ENCODE data around the gene AIFM2.
A peak's percentile ranks its signal among the peaks of the same experiment; 100 is the strongest.
"Not testable (repeated sequence)": the region's sequence is repeated elsewhere in the genome, so short reads cannot be mapped to it uniquely, and the experiment has no call there.

The AIFM2 gene

DNA sequence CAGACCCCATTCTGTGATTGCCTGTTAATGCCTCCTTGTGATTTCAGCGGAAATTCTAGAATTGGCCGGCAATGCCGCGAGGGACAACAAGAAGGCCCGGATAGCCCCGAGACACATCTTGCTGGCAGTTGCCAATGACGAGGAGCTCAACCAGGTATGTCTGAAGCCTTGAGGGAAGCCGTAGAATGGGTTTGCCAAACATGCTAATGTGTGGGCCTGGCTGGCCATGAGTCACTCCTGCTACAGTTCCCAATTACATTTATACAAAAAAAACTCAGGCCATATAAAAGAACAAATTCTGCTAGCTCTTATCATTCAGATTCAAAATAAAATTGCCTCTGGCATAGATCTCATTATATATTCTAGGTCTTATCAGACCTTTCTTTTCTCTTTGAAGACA, 42.6 kb downstream of the AIFM2 start:
- CTCF ChIA-PET, result interaction anchor here (0.7 to 1.0 kb wide), 2 partner anchors 13 to 26 kb away, joined by 3 read pairs; no protein-coding TSS in a partner anchor
- H3K9me3 ChIP-seq (ENCODE audit: control extremely low read depth in 1 of 5, control insufficient read depth in 4 of 5, insufficient read depth in 2 of 5, low read depth in 1 of 5, low read length in 4 of 5), result no peaks in the 10 kb centered on the region
- H3K27ac ChIP-seq (ENCODE audit: insufficient read depth in 1 of 2, low read depth in 1 of 2, low read length in 2 of 2, poor library complexity in 1 of 2, severe bottlenecking in 2 of 2), result no peak overlapping the region
- no peak overlapping the region for H3K4me3 ChIP-seq (ENCODE audit: control insufficient read depth in 1 of 7, extremely low read depth in 1 of 7, insufficient read depth in 4 of 7, low read depth in 2 of 7, low read length in 6 of 7)
- H3K36me3 ChIP-seq (ENCODE audit: control insufficient read depth in 4 of 4, insufficient read depth in 4 of 4, low read length in 3 of 4), result peaks cover 0 to 5% (median 0%) of the 10 kb centered on the region in 4 experiments
- POLR2A ChIA-PET, result no interaction called here
- H3K27me3 ChIP-seq (replicated peaks in 2 of 5; ENCODE audit: control insufficient read depth in 4 of 5, insufficient read depth in 5 of 5, low read length in 4 of 5), result no peaks in the 10 kb centered on the region
- 97% methylated on average over 8 of the region's 8 CpGs for WGBS (ENCODE audit: insufficient coverage)
- DNase-seq, result no peak
- peaks cover 0 to 8% (median 1%) of the 10 kb centered on the region in 4 experiments for H3K4me1 ChIP-seq (ENCODE audit: control extremely low read depth in 1 of 4, control insufficient read depth in 4 of 4, insufficient read depth in 4 of 4, low read length in 3 of 4)

DNA sequence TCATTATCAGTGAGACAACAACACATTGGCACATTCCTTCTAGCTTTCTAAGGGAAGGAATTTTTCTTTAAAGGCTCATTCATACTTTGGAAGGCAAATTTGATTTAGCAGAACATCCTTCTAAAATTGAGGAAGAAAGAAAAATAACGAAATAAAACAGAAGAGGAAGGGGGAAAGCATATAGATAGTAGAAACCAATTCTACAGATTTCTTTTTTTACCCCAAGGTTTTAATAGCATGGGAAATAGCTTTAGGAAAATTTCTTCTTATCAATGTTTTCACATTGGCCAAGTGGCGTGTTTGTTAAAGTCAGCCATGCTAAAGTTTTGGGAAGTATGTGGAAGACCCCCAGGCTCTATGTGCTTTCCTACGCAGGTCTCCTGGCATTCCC, 44.3 kb downstream of the AIFM2 start:
- POLR2A ChIA-PET, result no interaction called here
- H3K36me3 ChIP-seq (ENCODE audit: control insufficient read depth in 4 of 4, insufficient read depth in 4 of 4, low read length in 3 of 4), result peaks cover 0 to 1% (median 0%) of the 10 kb centered on the region in 4 experiments
- WGBS (ENCODE audit: insufficient coverage), result 100% methylated on average over 1 of the region's 3 CpGs

DNA sequence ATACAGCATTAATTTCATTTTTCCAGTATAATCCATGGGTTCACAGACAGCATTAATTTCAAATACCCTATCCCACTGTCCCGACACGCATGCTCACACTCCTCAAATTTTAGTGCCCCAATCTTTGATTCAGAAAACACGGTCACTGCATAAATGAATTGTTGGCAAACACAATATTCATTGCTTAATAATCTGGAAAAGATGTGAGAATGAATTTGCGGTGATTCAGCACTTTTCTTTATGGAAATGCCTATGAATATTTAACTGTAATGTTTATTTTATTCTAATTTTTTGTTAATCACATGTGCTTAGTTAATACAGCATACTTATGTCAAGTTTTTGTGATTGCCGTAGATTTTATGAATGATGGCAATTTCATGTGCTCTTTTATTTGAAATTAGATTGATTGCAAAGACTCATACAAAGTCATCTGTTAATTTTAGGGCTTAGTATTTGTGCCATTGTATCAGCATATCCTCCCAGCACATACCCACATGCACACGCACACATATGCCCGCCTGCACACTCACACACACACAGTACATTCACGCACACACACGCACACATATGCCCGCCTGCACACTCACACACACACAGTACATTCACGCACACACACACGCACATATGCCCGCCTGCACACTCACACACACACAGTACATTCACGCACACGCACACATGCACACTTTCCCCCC, 44.9 kb downstream of the AIFM2 start:
- Histone ChIP-seq H3K27me3 (replicated peaks in 2 of 5; ENCODE audit: control insufficient read depth in 4 of 5, insufficient read depth in 5 of 5, low read length in 4 of 5) (no peaks in the 10 kb centered on the region), H3K27ac (ENCODE audit: insufficient read depth in 1 of 2, low read depth in 1 of 2, low read length in 2 of 2, poor library complexity in 1 of 2, severe bottlenecking in 2 of 2) (no peak overlapping the region), H3K36me3 (ENCODE audit: control insufficient read depth in 4 of 4, insufficient read depth in 4 of 4, low read length in 3 of 4) (peaks cover 0 to 1% (median 0%) of the 10 kb centered on the region in 4 experiments), H3K9me3 (ENCODE audit: control extremely low read depth in 1 of 5, control insufficient read depth in 4 of 5, insufficient read depth in 2 of 5, low read depth in 1 of 5, low read length in 4 of 5) (no peaks in the 10 kb centered on the region), H3K4me3 (ENCODE audit: control insufficient read depth in 1 of 7, extremely low read depth in 1 of 7, insufficient read depth in 4 of 7, low read depth in 2 of 7, low read length in 6 of 7) (no peak overlapping the region), H3K4me1 (ENCODE audit: control extremely low read depth in 1 of 4, control insufficient read depth in 4 of 4, insufficient read depth in 4 of 4, low read length in 3 of 4) (peaks cover 0 to 5% (median 1%) of the 10 kb centered on the region in 4 experiments)
- DNase-seq, result peak in 1 of 3 donors; percentile 2
- ChIA-PET CTCF (no interaction called here), POLR2A (no interaction called here)
- WGBS (ENCODE audit: insufficient coverage), result no CpG with 5 or more reads among the region's 15 CpGs

More for the DNA sequence above, 44.3 kb downstream of the AIFM2 start:
- no peaks in the 10 kb centered on the region for H3K9me3 ChIP-seq (ENCODE audit: control extremely low read depth in 1 of 5, control insufficient read depth in 4 of 5, insufficient read depth in 2 of 5, low read depth in 1 of 5, low read length in 4 of 5)
- peaks cover 0 to 7% (median 1%) of the 10 kb centered on the region in 4 experiments for H3K4me1 ChIP-seq (ENCODE audit: control extremely low read depth in 1 of 4, control insufficient read depth in 4 of 4, insufficient read depth in 4 of 4, low read length in 3 of 4)
- CTCF ChIA-PET, result no interaction called here
- no peak for DNase-seq
- H3K4me3 ChIP-seq (ENCODE audit: control insufficient read depth in 1 of 7, extremely low read depth in 1 of 7, insufficient read depth in 4 of 7, low read depth in 2 of 7, low read length in 6 of 7), result no peak overlapping the region
- H3K27me3 ChIP-seq (replicated peaks in 2 of 5; ENCODE audit: control insufficient read depth in 4 of 5, insufficient read depth in 5 of 5, low read length in 4 of 5), result no peaks in the 10 kb centered on the region
- H3K27ac ChIP-seq (ENCODE audit: insufficient read depth in 1 of 2, low read depth in 1 of 2, low read length in 2 of 2, poor library complexity in 1 of 2, severe bottlenecking in 2 of 2), result no peak overlapping the region

DNA sequence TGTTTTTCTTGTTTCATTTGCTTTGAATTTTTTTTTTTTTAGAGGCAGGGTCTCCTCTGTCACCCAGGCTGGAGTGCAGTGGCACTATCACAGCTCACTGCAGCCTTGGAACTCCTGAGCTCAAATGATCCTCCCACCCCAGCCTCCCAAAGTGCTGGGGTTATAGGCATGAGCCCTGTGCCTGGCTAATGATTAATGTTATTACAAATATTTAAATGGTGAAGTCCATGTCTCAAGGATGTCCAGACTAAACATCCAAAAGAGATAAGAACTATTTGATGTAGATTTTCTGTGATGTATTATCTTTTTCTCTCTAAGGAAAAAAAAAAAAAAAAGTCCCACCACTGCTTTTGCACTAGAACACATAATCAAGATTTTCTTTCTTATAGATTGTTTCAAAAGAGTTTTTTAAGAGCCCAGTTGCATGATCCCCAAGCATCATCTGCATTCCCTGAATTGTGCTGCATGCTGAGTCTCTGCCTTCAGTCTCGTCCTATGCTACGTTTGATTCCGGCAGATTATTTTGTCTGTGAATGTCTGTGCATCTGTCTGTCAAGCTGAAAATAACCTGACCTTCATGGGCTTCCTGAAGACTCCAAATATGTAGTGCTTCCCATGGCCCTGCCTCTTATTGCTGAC, 46.5 kb downstream of the AIFM2 start:
- DNase-seq, result no peak
- Histone ChIP-seq H3K36me3 (ENCODE audit: control insufficient read depth in 4 of 4, insufficient read depth in 4 of 4, low read length in 3 of 4) (no peaks in the 10 kb centered on the region), H3K4me3 (ENCODE audit: control insufficient read depth in 1 of 7, extremely low read depth in 1 of 7, insufficient read depth in 4 of 7, low read depth in 2 of 7, low read length in 6 of 7) (no peak overlapping the region), H3K9me3 (ENCODE audit: control extremely low read depth in 1 of 5, control insufficient read depth in 4 of 5, insufficient read depth in 2 of 5, low read depth in 1 of 5, low read length in 4 of 5) (no peaks in the 10 kb centered on the region), H3K4me1 (ENCODE audit: control extremely low read depth in 1 of 4, control insufficient read depth in 4 of 4, insufficient read depth in 4 of 4, low read length in 3 of 4) (no peaks in the 10 kb centered on the region), H3K27me3 (replicated peaks in 2 of 5; ENCODE audit: control insufficient read depth in 4 of 5, insufficient read depth in 5 of 5, low read length in 4 of 5) (no peaks in the 10 kb centered on the region), H3K27ac (ENCODE audit: insufficient read depth in 1 of 2, low read depth in 1 of 2, low read length in 2 of 2, poor library complexity in 1 of 2, severe bottlenecking in 2 of 2) (no peak overlapping the region)
- POLR2A ChIA-PET, result no interaction called here
- 100% methylated on average over 3 of the region's 3 CpGs for WGBS (ENCODE audit: insufficient coverage)
- CTCF ChIA-PET, result interaction anchor here (1.0 kb wide), 1 partner anchor 9 kb away, joined by 3 read pairs; no protein-coding TSS in a partner anchor

DNA sequence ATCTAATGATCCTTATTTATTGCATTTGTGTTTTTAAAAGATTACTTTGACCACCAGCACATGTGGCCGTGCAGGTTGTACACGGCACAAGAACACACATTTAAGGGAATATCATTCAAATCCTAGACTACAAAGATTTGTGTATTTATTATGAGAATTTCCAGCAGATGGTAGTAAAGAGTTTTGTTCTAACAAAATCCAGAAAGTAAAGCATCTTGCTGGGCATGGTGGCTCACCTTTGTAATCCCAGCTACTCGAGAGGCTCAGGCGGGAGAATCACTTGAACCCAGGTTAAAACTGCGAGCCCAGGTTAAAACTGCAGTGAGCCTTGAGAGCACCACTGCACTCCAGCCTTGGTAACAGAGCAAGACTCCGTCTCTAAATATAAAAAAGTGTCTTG, 48.4 kb downstream of the AIFM2 start:
- CTCF ChIA-PET, result interaction anchor here (1.0 kb wide), 1 partner anchor 30 kb away, joined by 3 read pairs; no protein-coding TSS in a partner anchor
- H3K9me3 ChIP-seq (ENCODE audit: control extremely low read depth in 1 of 5, control insufficient read depth in 4 of 5, insufficient read depth in 2 of 5, low read depth in 1 of 5, low read length in 4 of 5), result no peaks in the 10 kb centered on the region
- H3K4me1 ChIP-seq (ENCODE audit: control extremely low read depth in 1 of 4, control insufficient read depth in 4 of 4, insufficient read depth in 4 of 4, low read length in 3 of 4), result no peaks in the 10 kb centered on the region
- no peaks in the 10 kb centered on the region for H3K27me3 ChIP-seq (replicated peaks in 2 of 5; ENCODE audit: control insufficient read depth in 4 of 5, insufficient read depth in 5 of 5, low read length in 4 of 5)
- 92% methylated on average over 4 of the region's 6 CpGs for WGBS (ENCODE audit: insufficient coverage)
- POLR2A ChIA-PET, result no interaction called here
- no peak for DNase-seq
- no peak overlapping the region for H3K27ac ChIP-seq (ENCODE audit: insufficient read depth in 1 of 2, low read depth in 1 of 2, low read length in 2 of 2, poor library complexity in 1 of 2, severe bottlenecking in 2 of 2)
- H3K4me3 ChIP-seq (ENCODE audit: control insufficient read depth in 1 of 7, extremely low read depth in 1 of 7, insufficient read depth in 4 of 7, low read depth in 2 of 7, low read length in 6 of 7), result no peak overlapping the region
- no peaks in the 10 kb centered on the region for H3K36me3 ChIP-seq (ENCODE audit: control insufficient read depth in 4 of 4, insufficient read depth in 4 of 4, low read length in 3 of 4)

DNA sequence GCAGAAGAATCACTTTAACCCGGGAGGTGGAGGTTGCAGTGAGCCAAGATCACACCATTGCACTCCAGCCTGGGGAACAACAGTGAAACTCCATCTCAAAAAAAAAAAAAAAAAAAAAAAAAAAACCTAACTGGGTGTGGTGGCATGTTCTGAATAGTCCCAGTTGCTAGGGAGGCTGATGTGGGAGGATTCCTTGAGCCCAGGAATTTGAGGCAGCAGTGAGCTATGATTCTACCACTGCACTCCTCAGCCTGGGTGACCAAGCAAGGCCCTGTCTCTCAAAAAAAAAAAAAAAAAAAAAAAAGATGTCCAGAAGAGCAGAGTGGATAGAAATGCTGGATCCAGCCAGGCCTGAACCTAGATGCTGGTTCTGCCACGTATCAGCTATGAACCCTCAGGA, 51.8 kb downstream of the AIFM2 start:
- H3K4me1 ChIP-seq (ENCODE audit: control extremely low read depth in 1 of 4, control insufficient read depth in 4 of 4, insufficient read depth in 4 of 4, low read length in 3 of 4), result not testable (repeated sequence)

DNA sequence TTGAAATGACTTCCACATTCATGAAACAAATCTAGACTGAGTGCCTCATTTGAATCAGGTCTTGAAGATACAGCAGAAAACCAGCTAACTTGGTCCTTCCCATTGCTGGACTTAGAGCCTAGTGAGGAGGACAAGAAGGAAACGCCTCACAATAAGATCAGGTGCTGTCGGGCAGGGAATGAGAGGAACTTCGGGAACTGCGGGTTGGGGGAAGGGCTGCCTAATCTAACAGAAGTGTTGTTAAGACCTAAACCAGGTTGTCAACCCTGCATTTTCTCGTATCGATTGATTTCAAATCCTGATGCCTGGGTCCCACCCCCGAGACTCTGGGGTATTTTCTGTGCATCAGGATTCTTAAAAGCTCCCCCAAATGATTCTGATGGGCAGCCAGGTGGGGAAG, 53.7 kb downstream of the AIFM2 start:
- H3K4me1 ChIP-seq (ENCODE audit: control extremely low read depth in 1 of 4, control insufficient read depth in 4 of 4, insufficient read depth in 4 of 4, low read length in 3 of 4), result no peaks in the 10 kb centered on the region
- H3K27ac ChIP-seq (ENCODE audit: insufficient read depth in 1 of 2, low read depth in 1 of 2, low read length in 2 of 2, poor library complexity in 1 of 2, severe bottlenecking in 2 of 2), result no peak overlapping the region
- 99% methylated on average over 6 of the region's 7 CpGs for WGBS (ENCODE audit: insufficient coverage)
- ChIA-PET CTCF (interaction anchor here (1.3 kb wide), 1 partner anchor 37 kb away, joined by 4 read pairs; no protein-coding TSS in a partner anchor), POLR2A (no interaction called here)
- no peaks in the 10 kb centered on the region for H3K36me3 ChIP-seq (ENCODE audit: control insufficient read depth in 4 of 4, insufficient read depth in 4 of 4, low read length in 3 of 4)
- no peak for DNase-seq
- no peak overlapping the region for H3K4me3 ChIP-seq (ENCODE audit: control insufficient read depth in 1 of 7, extremely low read depth in 1 of 7, insufficient read depth in 4 of 7, low read depth in 2 of 7, low read length in 6 of 7)
- no peaks in the 10 kb centered on the region for H3K9me3 ChIP-seq (ENCODE audit: control extremely low read depth in 1 of 5, control insufficient read depth in 4 of 5, insufficient read depth in 2 of 5, low read depth in 1 of 5, low read length in 4 of 5)
- no peaks in the 10 kb centered on the region for H3K27me3 ChIP-seq (replicated peaks in 2 of 5; ENCODE audit: control insufficient read depth in 4 of 5, insufficient read depth in 5 of 5, low read length in 4 of 5)

More for the DNA sequence above, 51.8 kb downstream of the AIFM2 start:
- no CpG with 5 or more reads among the region's 2 CpGs for WGBS (ENCODE audit: insufficient coverage)
- H3K27ac ChIP-seq (ENCODE audit: insufficient read depth in 1 of 2, low read depth in 1 of 2, low read length in 2 of 2, poor library complexity in 1 of 2, severe bottlenecking in 2 of 2); H3K9me3 ChIP-seq (ENCODE audit: control extremely low read depth in 1 of 5, control insufficient read depth in 4 of 5, insufficient read depth in 2 of 5, low read depth in 1 of 5, low read length in 4 of 5); H3K27me3 ChIP-seq (replicated peaks in 2 of 5; ENCODE audit: control insufficient read depth in 4 of 5, insufficient read depth in 5 of 5, low read length in 4 of 5); H3K4me3 ChIP-seq (ENCODE audit: control insufficient read depth in 1 of 7, extremely low read depth in 1 of 7, insufficient read depth in 4 of 7, low read depth in 2 of 7, low read length in 6 of 7); POLR2A ChIA-PET; H3K36me3 ChIP-seq (ENCODE audit: control insufficient read depth in 4 of 4, insufficient read depth in 4 of 4, low read length in 3 of 4); DNase-seq: not testable (repeated sequence)
- CTCF ChIA-PET, result interaction anchor here (0.6 to 1.0 kb wide), 4 partner anchors 11 to 601 kb away, joined by 3 to 4 read pairs (median 4); no protein-coding TSS in a partner anchor
